ENCODE measurements around the gene REXO4. TPM values are rescaled to one million over a fixed set of nuclear protein-coding genes. Genes with fewer than 3 reads are reported as not detected.
A peak's percentile ranks its signal among the peaks of the same experiment; 100 is the strongest.

Gene REXO4
- total and polyA plus RNA-seq, 8 donors: 16.9 to 29.1 (median 27.6) TPM

DNA sequence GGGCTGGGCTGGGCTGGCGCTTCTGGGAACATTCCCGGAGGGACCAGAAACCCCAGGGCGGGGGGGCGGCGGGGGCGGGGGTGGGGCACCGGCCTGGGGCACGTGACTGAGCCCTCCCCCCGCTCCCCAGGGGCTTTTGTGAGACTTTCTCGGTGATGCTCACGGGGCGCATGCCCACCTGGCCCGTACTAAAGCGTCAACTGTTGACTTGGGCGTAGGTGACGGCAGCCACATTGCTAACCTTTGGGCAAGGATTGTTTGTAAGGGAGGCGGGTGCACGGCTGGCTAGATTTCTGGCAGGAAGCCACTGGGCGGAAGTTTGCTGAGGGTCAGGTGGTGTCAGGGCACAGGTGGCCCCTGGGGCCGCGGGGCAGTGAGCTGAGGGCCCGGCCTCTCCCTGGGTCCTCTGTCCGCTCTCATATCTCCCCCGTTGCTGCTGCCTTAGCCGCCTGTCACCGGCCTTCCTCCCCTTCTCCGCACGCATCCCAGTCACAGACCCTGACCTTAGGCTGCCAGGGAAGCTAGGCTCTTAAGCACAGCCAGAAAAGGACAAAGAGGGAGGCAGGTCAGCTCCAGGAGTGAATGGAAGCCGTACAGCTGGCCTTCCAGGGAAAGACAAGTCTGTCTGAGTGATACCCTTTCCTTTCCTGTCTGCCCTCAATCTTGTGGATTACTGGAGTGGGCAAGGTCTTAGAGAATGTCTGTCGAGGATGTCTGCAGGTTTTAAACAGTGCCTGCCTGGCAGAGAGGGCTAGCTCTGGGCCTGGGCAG lies 42.8 kb upstream of the REXO4 start:
- H3K4me1 ChIP-seq: peaks cover 11 to 27% of the 10 kb centered on the region in 2 donors
- DNase-seq (peak; percentile 26 to 85 (median 69)), ATAC-seq (peak; percentile 4)
- intact Hi-C loops (cut with DNase I): no loop called here
- H3K36me3 ChIP-seq: peaks cover 0 to 4% of the 10 kb centered on the region in 2 donors
- peak overlapping the region; percentile 86 for H3K27ac ChIP-seq
- H3K9me3 ChIP-seq: no peaks in the 10 kb centered on the region
- TF ChIP-seq, protein P1, sequence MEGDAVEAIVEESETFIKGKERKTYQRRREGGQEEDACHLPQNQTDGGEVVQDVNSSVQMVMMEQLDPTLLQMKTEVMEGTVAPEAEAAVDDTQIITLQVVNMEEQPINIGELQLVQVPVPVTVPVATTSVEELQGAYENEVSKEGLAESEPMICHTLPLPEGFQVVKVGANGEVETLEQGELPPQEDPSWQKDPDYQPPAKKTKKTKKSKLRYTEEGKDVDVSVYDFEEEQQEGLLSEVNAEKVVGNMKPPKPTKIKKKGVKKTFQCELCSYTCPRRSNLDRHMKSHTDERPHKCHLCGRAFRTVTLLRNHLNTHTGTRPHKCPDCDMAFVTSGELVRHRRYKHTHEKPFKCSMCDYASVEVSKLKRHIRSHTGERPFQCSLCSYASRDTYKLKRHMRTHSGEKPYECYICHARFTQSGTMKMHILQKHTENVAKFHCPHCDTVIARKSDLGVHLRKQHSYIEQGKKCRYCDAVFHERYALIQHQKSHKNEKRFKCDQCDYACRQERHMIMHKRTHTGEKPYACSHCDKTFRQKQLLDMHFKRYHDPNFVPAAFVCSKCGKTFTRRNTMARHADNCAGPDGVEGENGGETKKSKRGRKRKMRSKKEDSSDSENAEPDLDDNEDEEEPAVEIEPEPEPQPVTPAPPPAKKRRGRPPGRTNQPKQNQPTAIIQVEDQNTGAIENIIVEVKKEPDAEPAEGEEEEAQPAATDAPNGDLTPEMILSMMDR (IDR thresholded peaks at IDR 0.05): no peak
- H3K4me3 ChIP-seq: peak overlapping the region; percentile 71 to 89
- H3K27me3 ChIP-seq: no peaks in the 10 kb centered on the region

DNA sequence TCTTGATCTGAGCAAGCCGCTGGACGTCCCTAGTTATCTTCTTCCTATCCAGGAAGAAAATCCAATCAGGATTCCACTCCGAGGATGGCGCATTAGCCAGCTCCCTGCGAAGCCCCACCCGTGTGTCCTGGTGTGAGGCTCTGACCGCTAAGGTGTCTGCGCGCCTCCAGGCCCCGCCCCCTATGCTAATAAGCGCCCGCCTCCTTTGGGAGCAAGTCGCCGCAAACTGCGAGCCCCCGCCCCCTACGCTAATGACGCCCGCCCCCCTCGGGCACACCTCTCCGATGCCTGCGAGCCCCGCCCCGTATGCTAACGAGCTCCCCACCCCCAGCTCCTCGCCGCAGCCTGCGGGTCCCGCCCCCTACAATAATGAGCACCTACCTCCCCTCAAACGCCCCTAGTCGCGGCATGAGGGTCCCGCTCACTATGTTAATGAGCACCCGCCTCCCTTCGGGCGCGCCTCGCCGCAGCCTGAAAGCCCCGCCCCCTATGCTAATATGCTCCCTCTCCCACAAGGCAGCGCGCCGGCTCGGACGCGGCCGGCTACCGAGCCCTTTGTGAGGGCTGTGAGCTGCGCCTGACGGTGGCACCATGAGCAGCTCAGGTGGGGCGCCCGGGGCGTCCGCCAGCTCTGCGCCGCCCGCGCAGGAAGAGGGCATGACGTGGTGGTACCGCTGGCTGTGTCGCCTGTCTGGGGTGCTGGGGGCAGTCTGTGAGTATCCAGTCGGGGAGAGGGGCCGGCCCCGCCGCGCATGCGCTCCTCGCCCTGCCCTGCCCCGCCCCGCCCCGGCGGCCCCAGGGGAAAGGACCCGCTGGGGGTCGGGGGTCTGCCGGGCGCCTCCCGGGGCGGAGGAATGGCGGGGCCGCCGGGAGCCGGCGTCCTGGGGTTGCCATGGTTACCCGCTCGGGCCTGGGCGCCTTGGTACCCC lies 41.9 kb upstream of the REXO4 start, which contains the start of gene CACFD1:
TSS of gene CACFD1 (plus strand) at position 503 of the 929 bp plus-strand sequence. CDS start at position 592, 89 bp downstream.
- Histone ChIP-seq H3K27ac (peak within 1 kb of the TSS; percentile 86), H3K9me3 (no peaks in the 10 kb centered on the region), H3K36me3 (no peaks in the 10 kb centered on the region), H3K27me3 (no peaks in the 10 kb centered on the region), H3K4me3 (peak within 1 kb of the TSS; percentile 71 to 89), H3K4me1 (peaks cover 11 to 24% of the 10 kb centered on the region in 2 donors)
- intact Hi-C loops (cut with DNase I): no loop called here
- TF ChIP-seq, protein P1 (IDR thresholded peaks at IDR 0.05): no peak
- ATAC-seq: peak; percentile 90
- DNase-seq: peak; percentile 94 to 99 (median 96)

DNA sequence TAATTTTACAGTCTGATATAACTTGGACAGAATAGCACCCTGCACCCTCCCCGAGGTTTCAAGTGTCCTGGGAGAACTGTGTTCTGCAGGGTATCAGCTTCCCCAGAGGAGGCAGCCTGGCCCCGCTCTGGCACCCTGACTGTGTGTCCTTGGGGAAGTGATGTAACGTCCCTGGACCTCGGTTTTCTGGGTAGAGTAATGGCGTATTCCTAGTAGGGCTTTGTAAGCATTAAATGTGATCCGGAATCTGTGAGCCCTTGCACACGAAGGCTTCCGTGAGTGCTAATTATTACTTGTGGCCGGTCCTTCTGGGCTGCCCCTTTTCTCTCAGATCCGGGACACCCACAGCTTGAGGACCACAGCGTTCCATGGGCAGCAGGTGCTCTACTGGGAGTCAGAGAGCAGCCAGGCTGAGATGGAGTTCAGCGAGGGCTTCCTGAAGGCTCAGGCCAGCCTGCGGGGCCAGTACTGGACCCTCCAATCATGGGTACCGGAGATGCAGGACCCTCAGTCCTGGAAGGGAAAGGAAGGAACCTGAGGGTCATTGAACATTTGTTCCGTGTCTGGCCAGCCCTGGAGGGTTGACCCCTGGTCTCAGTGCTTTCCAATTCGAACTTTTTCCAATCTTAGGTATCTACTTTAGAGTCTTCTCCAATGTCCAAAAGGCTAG lies 41.0 kb upstream of the REXO4 start:
- peaks cover 11 to 21% of the 10 kb centered on the region in 2 donors for H3K4me1 ChIP-seq
- peak overlapping the region; percentile 71 to 89 for H3K4me3 ChIP-seq
- H3K27ac ChIP-seq: peak overlapping the region; percentile 86

DNA sequence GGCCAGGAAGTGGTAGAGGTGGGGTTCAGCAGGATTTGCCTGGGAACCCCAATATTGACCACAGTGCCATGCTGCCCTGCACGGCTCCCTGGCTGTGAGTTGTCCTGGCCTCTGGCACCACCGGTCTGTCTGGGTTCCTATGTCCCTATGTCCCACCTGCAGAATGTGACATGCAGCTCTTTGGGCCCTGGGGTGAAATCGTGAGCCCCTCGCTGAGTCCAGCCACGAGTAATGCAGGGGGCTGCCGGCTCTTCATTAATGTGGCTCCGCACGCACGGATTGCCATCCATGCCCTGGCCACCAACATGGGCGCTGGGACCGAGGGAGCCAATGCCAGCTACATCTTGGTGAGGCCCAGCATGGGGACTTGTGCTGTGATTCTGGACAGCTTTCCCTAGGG lies 39.9 kb upstream of the REXO4 start:
- Histone ChIP-seq H3K27me3 (no peaks in the 10 kb centered on the region), H3K4me1 (peaks cover 11 to 21% of the 10 kb centered on the region in 2 donors), H3K9me3 (no peaks in the 10 kb centered on the region), H3K4me3 (no peak overlapping the region), H3K36me3 (no peaks in the 10 kb centered on the region), H3K27ac (no peak overlapping the region)
- intact Hi-C loops (cut with DNase I): no loop called here
- no peak for DNase-seq
- TF ChIP-seq, protein P1 (IDR thresholded peaks at IDR 0.05): no peak
- ATAC-seq: no peak

More for the DNA sequence above, 41.0 kb upstream of the REXO4 start:
- Histone ChIP-seq H3K27me3 (no peaks in the 10 kb centered on the region), H3K36me3 (no peaks in the 10 kb centered on the region), H3K9me3 (no peaks in the 10 kb centered on the region)
- ATAC-seq (no peak), DNase-seq (peak in 1 of 4 donors; percentile 77)
- TF ChIP-seq, protein P1 (IDR thresholded peaks at IDR 0.05): no peak
- intact Hi-C loops (cut with DNase I): no loop called here
